ENCODE results near the gene IDH3A.

IDH3A gene

GRCh38 chr15:78171864-78172472 is 22.8 kb downstream of the IDH3A start:
- H3K27ac ChIP-seq (ENCODE audit: low read depth, low read length) = no peak overlapping the region

GRCh38 chr15:78174401-78174800 is 25.2 kb downstream of the IDH3A start:
- TF ChIP-seq EZH2phosphoT487 (conservative IDR thresholded peaks at IDR 0.05; ENCODE audit: low read length) = no peak
- no peak for TF ChIP-seq CTCF (IDR thresholded peaks at IDR 0.05; ENCODE audit: insufficient read depth, low read length, poor library complexity, severe bottlenecking)
- Histone ChIP-seq H4K20me1 (ENCODE audit: low read depth, low read length) (no peaks in the 10 kb centered on the region), H3K27ac (ENCODE audit: low read depth, low read length) (no peak overlapping the region), H3K27me3 (ENCODE audit: low read length) (no peaks in the 10 kb centered on the region), H3K4me2 (ENCODE audit: low read depth, low read length, poor library complexity, severe bottlenecking) (no peak overlapping the region), H3F3A (ENCODE audit: insufficient read depth) (no peaks in the 10 kb centered on the region), H3K9me3 (ENCODE audit: insufficient read depth, low read length) (no peaks in the 10 kb centered on the region), H3K79me2 (ENCODE audit: insufficient read depth, low read length) (no peaks in the 10 kb centered on the region), H3K9me2 (replicated peaks; ENCODE audit: insufficient read depth, low read length) (no peaks in the 10 kb centered on the region), H3K4me3 (ENCODE audit: insufficient read depth, low read length, poor library complexity, severe bottlenecking) (no peak overlapping the region), H3K36me3 (ENCODE audit: low read length) (0 out of 2 replicates have a peak, but pooled peaks cover 2% of the 10 kb centered on the region), H3K9ac (ENCODE audit: low read length) (no peak overlapping the region), H2AFZ (ENCODE audit: low read depth, low read length, severe bottlenecking) (no peak overlapping the region)

More at GRCh38 chr15:78171864-78172472, 22.8 kb downstream of the IDH3A start:
- Histone ChIP-seq H2AFZ (ENCODE audit: low read depth, low read length, severe bottlenecking) (no peak overlapping the region), H3K9me3 (ENCODE audit: insufficient read depth, low read length) (no peaks in the 10 kb centered on the region), H4K20me1 (ENCODE audit: low read depth, low read length) (no peaks in the 10 kb centered on the region), H3K4me3 (ENCODE audit: insufficient read depth, low read length, poor library complexity, severe bottlenecking) (no peak overlapping the region), H3K4me2 (ENCODE audit: low read depth, low read length, poor library complexity, severe bottlenecking) (no peak overlapping the region), H3K27me3 (ENCODE audit: low read length) (no peaks in the 10 kb centered on the region), H3K9me2 (replicated peaks; ENCODE audit: insufficient read depth, low read length) (no peaks in the 10 kb centered on the region), H3F3A (ENCODE audit: insufficient read depth) (no peaks in the 10 kb centered on the region), H3K79me2 (ENCODE audit: insufficient read depth, low read length) (no peaks in the 10 kb centered on the region), H3K9ac (ENCODE audit: low read length) (no peak overlapping the region), H3K36me3 (ENCODE audit: low read length) (peaks cover 12% of the 10 kb centered on the region; the same call in 1 of the 2 replicates)
- no peak for TF ChIP-seq EZH2phosphoT487 (conservative IDR thresholded peaks at IDR 0.05; ENCODE audit: low read length)
- TF ChIP-seq CTCF (IDR thresholded peaks at IDR 0.05; ENCODE audit: insufficient read depth, low read length, poor library complexity, severe bottlenecking) = no peak

- no peaks in the 10 kb centered on the region for H4K20me1 ChIP-seq (ENCODE audit: low read depth, low read length)
- H3K9me2 ChIP-seq (replicated peaks; ENCODE audit: insufficient read depth, low read length) = no peaks in the 10 kb centered on the region
- no peak overlapping the region for H3K9ac ChIP-seq (ENCODE audit: low read length)
- no peak overlapping the region for H2AFZ ChIP-seq (ENCODE audit: low read depth, low read length, severe bottlenecking)
- no peak overlapping the region for H3K27ac ChIP-seq (ENCODE audit: low read depth, low read length)
- H3K9me3 ChIP-seq (ENCODE audit: insufficient read depth, low read length) = no peaks in the 10 kb centered on the region
- no peak overlapping the region for H3K4me3 ChIP-seq (ENCODE audit: insufficient read depth, low read length, poor library complexity, severe bottlenecking)
- no peaks in the 10 kb centered on the region for H3K79me2 ChIP-seq (ENCODE audit: insufficient read depth, low read length)
- TF ChIP-seq EZH2phosphoT487 (conservative IDR thresholded peaks at IDR 0.05; ENCODE audit: low read length) = no peak
- no peak for TF ChIP-seq CTCF (IDR thresholded peaks at IDR 0.05; ENCODE audit: insufficient read depth, low read length, poor library complexity, severe bottlenecking)
- H3K4me2 ChIP-seq (ENCODE audit: low read depth, low read length, poor library complexity, severe bottlenecking) = no peak overlapping the region
- H3F3A ChIP-seq (ENCODE audit: insufficient read depth) = no peaks in the 10 kb centered on the region
- H3K27me3 ChIP-seq (ENCODE audit: low read length) = no peaks in the 10 kb centered on the region
- no peaks in the 10 kb centered on the region for H3K36me3 ChIP-seq (ENCODE audit: low read length)
Measured at GRCh38 chr15:78175330-78175729, 26.2 kb downstream of the IDH3A start.
